HG03139 (cell line): Measurements from ENCODE around the gene FAM43B.
"Not testable (repeated sequence)": the region's sequence is repeated elsewhere in the genome, so short reads cannot be mapped to it uniquely, and the experiment has no call there.

Experiments used
- ATAC-seq: cut with Tn5 transposase; IDR thresholded peaks from one replicate; pipeline ENCODE4 v1.9.1; 2021; ENCODE audit not compliant: unreplicated experiment

FAM43B gene

DNA sequence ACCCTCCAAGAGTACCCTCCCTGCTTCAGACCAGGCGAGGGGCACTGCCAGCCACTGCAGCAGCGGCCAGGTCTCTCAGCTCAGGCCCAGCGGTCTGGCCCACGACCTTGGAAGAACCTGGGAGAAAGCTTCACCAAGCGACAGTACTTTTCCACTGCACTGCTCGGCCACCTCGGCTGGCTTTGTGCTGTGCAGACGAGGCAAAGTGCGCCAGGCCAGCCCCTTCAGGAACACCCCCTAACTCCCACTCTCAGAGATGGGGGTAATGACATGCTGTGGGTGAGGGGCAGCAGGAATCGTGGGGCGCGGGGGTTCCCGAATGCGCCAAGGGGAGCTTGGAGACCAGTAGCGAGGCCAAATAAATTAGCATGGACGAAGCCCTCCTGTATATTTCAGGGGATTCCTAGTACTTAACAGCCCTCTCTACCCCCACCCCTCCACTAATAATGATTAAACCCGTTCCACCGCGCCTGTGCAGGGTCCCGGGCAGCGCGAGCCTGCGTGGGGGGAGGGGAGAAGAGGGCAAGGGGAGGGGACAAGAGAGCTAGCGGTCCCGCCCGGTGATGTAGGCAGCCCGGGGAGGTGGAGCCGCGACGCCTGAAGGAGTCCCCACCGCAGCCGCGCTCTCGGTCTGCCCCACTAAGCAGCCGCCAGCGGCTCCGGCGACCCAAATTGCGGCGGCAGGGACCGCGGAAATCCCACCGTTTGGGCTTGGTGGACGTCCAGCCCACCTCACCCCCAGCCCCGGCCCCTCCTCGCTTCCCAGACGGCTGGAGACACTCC lies at the start of gene FAM43B:
TSS of gene FAM43B (plus strand) at position 629 of the 783 bp plus-strand sequence. CDS start 401 bp downstream, outside the sequence.
- ATAC-seq: no peak

GRCh38 chr1:20505488-20505887 lies 46.9 kb upstream of the FAM43B start:
- ATAC-seq: no peak

DNA sequence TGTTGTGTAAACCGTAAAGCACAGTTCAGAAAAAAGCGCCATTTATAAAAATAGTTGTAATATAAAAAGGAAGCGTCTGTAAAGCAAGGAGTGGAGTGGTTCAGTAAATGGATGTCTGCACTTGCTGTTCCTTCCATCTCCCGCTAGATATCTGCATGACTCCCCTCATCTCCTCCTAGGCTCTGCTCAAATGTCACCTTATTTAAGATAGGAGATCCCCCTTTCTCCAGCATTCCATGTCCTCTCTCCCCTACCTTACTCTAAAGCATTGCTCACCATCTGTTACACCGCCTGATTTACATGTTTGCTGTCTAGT lies 45.2 kb upstream of the FAM43B start:
- ATAC-seq: no peak

GRCh38 chr1:20507564-20508410 lies 44.6 kb upstream of the FAM43B start, which contains the start of gene MUL1:
MUL1 (minus strand) TSS chr1:20508151; CDS start chr1:20508024, 127 bp downstream.
- peak; percentile 93 for ATAC-seq

DNA sequence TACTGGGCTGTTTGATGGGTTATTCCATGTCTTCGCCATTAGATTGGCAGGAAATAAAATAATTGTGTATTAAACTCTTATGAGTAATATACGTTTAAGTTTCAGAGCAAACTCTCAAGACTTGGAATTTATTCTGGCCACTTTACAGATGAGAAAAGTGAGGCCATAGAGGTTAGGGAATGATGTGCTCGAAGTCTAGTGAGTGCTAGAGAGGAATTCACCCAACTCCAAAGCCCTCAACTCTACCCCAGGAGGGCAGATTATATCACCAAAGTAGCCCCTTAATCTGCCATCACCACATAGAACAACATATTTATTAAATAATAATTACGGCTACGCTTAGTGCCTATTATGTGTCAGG lies 44.0 kb upstream of the FAM43B start:
- no peak for ATAC-seq

DNA sequence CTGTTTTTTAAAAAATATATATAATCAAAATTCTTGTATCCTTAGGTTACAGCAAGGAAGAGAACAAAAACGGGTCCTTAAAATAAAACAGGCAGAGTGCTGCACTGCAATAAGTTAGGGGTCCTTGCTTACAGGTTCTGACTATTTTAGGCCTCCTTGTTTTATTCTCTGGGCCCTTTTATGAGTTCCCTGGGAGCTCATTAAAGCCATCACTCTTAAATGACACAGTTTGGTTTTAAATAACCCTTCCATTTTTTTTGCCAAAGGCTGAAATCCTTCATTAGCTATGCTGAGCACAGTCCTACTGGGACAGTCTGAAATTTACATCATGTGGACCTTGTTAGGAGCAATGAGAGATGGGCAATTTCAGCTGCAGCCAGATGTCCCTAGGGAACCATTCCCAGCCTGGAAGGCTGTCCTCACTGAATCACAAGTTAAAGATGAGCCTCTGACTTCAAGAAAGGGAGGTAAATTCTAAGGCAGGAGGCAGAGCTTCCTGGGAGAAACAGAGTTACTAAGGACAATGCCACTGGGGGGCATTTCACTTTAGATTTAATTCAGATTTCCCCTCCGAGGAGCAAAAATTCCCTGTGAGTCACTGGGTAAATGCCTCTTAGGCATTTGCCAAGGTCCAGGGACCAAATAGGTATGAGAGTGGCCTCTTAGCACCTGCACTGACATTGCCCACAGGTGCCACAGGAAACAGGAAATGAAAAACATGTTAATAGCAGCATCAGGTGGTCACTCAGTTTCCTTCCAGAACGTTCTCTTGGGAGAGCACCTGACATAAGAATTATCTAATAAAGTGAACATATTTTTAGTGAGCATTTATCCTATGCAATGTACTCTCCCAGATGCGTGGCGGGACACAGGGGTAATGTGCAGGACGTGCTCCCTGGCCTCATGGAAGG lies 40.6 kb upstream of the FAM43B start:
- no peak for ATAC-seq

DNA sequence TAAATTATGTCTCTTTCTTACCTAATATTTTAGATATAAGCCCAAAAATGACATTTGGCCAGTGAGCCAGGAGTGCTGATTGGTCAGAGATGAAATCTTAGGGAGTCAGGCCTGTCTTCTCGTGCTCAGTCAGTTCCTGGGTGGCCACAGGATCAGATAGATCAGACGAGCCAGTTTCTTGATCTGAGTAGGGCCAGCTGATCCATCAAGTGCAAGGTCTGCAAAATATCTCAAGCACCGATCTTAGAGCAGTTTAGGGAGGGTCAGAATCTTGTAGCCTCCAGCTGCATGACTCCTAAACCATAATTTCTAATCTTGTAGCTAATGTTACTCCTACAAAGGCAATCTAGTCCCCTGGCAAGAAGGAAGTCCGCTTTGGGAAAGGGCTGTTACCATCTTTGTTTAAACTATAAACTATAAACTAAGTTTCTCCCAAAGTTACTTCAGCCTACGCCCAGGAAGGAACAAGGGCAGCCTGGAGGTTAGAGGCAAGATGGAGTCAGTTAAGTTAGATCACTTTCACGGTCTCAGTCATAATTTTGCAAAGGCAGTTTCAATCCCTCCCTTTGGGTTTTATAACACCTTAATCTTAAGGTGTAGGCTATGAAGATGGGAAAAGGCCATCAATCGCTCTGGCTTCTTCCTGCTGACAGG lies 32.6 kb upstream of the FAM43B start:
- ATAC-seq: not testable (repeated sequence)

- no peak for ATAC-seq
Observed at GRCh38 chr1:20521960-20522861, 30.2 kb upstream of the FAM43B start.

GRCh38 chr1:20526267-20526666 lies 26.1 kb upstream of the FAM43B start:
- ATAC-seq: no peak

DNA sequence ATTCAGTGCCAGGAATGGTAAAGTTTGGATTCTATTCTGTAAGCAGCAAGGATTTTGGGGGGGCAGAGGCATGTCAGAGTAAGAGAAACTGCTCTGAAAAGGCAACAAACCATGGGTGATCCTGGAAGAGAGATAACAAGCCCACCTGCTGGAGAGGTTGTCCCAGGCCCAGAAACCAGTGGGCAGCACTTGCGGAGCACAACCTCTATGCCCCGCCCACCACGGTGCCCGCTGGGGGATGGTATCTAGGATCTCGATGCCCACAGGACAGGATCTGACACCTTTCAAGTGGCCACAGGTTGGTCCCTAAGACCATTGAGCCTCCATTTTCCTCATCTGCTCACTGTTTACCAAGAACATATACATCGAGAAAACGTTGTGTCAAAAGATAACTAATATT lies 24.2 kb upstream of the FAM43B start:
- ATAC-seq: no peak

DNA sequence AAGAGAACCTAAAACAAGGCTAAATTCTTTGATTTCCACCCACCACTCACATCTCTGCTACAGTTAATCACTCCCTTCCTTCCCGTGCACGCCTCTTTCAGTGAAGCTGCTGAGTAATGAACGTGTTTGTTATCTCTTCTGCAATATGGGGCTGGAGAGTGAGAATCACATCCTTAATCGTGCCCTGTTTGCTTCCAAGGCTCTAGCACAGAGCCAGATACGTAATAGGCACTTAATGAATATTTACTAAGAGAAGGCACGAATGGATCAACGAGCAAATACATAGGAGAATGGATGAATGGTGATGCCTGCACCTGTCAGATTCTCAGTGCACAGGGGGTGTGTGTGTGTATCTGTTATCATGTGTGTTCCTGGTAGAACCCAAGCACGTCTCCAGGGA lies 22.1 kb upstream of the FAM43B start:
- no peak for ATAC-seq

GRCh38 chr1:20530901-20531300 lies 21.5 kb upstream of the FAM43B start:
- no peak for ATAC-seq

DNA sequence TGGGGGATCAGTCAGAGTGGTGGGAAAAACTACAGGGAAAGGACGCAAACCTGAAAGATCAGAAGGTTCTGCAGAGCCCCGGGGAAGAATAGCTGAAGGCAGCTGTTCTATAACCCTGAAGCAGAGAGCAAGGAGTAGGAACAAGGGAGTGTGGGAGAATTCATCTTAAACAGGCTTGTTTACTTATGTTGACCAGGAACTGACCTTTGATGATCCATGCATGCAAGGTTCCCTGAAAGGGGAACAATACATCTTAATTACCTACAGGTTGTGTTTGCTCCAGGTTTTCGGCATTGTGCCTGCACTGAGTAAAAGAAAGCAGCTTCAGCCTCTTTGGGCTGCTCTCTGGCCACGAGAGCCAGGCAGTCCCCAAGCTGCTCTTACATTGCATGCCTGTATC lies 18.7 kb upstream of the FAM43B start:
- ATAC-seq: no peak

DNA sequence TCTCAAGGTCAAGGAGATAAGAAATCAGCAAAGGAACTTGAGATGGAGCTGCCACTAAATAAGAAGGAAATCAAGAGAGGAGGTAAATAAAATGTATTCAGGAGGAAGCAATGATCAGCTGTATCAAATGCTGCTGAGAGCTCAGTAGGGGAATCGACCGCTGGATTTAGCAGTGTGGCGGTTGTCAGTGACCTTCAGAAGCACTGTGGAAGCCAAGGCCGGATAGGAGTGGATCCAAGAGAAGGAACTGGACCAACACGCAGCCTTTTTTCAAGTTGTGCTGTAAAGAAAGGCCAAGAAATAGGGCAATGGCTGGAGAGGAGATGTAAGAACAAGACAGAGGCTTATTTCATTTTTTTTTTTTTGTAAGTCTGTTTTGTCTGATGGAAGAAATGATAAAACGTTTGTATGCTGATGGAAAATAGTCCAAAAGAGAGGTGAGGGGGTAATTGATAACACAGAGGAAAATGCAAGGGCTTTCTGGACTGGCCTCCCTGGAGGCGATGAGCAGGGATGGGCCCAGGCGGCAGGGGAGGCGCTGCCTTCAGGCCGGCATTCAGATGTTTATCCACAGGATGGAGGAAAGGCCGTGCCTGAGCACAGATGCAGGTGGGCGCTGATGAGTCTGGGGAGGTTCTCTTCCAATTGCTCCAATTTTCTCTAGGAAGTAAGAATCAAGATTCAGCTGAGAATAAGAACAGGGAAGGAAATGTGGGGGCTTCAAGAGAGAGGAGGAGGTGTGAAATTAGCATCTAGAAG lies 17.5 kb upstream of the FAM43B start:
- no peak for ATAC-seq

- ATAC-seq: no peak
Observed at GRCh38 chr1:20538227-20538626, 14.1 kb upstream of the FAM43B start.

DNA sequence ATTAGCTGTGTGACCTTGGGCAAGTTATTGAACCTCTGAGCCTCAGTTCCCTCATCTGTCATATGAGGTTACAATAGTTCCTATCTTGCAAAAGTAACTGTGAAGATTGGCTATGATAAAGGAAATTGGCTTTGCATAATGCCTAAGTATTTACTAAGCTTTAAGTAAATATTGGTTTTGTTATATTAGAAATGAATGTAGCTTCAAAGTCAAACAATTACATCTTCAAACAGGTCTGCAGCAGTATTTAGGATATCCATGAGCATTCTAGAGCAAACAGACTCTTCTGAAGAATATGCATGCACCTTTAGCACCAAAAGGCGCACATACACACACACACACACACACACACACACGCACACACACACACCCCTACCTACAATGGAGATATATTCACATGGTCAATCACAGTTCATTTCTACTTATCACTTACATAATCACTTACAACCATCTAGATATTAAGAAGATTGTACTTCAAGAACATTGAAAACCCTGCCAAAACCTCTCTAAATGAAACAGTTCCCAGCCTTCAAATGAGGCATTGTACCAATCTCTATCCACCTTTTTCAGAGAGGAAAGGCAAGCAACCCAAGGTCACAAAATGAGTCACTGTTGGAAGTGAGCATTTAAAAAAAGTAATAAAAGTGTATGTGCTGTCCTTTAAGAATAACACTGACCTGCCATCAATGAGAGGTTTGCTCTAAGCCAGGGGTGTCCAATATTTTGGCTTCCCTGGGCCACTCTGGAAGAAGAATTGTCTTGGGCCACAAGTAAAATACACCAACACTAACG lies 13.4 kb upstream of the FAM43B start:
- ATAC-seq: no peak

DNA sequence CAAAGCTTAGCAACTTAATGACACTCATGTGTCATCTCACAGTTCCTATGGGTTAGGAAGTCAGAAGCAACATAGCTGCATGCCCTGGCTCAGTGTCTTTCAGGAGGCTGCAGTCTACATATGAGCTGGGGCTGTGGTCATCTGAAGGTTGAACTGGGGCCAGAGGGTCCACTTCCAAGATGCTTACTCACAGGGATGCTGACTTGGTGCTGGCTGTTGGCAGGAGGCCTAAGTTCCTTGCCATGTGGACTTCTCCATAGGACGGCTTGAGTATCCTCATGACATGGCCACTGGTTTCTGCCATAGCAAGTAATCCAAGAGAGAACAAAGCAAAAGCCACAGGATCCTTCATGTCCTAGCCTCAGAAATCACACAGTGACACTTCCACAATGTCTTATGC lies 12.1 kb upstream of the FAM43B start:
- no peak for ATAC-seq

GRCh38 chr1:20546637-20547036 lies 5.7 kb upstream of the FAM43B start:
- ATAC-seq: no peak
